Activated CD8-positive, alpha-beta memory T cell treated with anti-CD3 and anti-CD28 coated beads for 24 hours (primary cell): Measurements from ENCODE around the gene DACT2.
"Not testable (repeated sequence)": the region's sequence is repeated elsewhere in the genome, so short reads cannot be mapped to it uniquely, and the experiment has no call there.

Experiments
- DNase-seq: peaks from one replicate; pipeline ENCODE4 v3.0.0-alpha.2; 2020

Gene DACT2

DNA sequence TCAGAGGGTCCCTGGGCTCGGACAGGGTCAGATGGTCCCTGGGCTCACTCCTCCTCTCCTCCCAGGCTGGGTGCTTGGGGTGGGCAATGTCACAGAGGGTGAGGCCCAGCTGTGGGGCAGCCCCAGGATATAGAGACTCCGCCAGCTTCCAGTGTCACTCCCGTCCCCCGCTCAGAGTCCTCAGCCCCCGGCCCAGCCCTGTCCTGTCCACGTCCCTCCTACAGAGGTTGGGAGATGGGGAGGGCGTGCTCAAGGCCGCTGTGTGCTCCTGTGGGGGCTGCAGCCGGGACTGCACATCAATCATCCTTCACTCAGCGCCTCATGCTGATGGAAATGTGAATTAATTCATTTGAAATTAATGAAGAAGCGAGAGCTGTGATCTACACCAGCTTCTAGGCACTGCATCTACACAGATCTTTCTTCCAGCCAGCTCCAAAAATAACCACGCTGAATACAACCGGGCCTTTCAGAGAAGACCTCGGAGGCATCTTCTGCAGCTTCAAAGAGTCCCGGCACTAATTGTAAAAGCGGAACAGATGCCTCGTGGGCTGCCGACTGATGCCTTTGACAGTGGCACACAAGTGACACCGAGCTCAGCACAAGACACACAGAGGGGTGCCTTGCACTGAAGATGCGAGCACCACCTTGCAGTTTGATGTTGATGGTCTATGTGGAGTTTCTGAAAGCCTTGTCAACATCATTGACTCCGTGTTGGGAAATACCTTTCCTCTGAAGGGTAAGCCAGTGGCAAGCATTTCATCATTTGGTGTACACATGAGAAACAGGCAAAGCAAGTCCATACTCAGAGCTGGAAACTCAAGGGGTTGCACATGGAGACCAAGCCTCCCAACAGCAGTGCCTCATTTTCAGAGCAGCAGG is 39.3 kb downstream of the DACT2 start:
- no peak for DNase-seq

DNA sequence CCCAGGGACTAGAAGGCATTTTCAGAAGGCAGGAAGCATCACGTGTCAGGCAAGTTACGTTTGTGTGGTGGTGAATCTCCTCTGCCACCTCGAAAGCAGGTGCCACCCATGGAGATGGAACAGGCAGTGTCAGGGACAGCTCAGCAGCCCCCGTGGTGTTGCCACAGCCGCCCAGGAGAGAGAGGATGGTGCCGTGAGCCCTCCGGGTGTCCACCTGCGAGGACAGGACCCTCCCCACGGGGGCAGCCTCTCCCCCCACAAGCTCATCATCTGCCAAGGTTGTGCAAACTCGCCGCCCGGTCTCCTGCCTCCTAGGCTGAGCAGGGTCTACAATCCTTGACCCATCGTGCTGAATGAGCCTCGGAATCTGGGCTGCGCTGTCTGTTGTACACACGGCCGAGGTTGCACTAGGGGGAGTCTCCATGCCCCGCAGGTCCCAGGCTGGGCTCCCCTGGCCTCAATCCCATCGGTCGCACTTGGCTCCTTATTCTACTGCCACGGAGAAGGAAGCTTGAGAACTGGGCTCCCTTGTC is 40.1 kb downstream of the DACT2 start:
- no peak for DNase-seq

DNA sequence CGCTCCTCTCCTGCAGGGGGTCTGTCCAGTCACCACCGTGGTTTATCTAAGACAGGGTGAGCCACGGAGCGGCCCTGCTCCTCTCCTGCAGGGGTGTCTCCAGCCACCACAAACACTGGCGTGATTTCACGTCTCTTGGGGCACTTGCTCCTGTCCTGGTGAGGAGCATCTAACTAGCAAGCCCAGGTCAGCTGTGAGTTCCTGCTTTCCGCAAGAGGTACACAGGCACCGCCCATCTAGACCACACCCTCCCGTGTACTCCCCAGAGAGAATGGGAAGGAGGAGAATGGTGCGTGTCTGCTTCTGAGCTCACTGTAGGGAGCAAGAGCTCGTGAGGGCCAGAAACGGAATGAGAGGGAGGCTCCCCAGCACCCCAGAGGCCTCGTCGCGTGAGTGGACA is 40.7 kb downstream of the DACT2 start:
- DNase-seq = no peak

DNA sequence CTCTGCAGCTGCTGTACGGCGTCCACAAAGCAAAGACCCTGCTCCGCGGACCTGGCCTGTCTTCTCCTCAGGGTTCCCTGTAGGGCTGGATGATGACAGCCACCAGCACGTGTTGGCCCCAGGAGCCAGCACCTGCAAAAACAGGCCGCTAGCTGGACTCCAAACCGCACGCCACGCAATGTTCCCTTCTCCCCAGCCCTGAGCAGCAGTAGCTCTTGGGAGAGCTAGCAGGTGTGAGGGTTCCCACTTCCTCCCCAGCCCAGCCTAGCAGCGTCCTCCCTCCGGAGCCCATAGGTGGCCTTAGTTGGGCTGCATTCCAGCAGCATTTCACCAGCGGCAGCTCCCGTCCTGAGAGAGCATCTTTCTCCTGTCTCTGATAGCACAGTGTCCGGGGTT is 42.3 kb downstream of the DACT2 start:
- no peak for DNase-seq

DNA sequence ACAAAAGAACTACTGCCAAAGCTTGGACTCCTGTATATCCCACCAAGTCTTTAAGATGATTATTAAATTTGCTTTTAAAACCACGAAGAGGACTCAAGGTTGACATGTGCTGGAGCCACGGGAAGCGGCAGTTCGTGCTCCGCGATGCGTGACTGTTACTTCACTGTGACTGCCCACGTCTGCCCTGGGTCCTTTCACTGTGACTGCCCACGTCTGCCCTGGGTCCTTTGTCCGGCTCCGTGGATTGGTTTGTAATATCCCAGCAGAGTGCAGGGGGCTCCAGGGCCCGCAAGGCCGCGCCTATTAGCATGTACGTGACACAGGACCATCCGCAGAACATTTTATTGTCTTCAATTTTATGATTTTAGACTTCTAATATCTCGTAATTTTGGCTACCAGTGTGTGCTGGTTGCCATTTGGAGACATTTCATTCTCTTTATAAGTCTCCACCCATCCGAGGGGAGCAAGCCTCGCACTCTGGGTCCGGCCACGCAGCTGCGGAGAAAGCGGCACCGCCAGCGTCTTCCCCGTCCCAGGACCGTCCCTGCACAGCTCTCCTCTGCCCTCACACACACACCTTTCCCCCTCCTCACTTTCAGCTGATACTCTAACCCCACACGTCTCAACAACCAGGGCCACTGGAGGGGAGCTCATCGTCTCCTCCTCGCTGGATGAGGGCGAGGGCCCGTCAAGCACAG is 42.9 kb downstream of the DACT2 start:
- DNase-seq = no peak

DNA sequence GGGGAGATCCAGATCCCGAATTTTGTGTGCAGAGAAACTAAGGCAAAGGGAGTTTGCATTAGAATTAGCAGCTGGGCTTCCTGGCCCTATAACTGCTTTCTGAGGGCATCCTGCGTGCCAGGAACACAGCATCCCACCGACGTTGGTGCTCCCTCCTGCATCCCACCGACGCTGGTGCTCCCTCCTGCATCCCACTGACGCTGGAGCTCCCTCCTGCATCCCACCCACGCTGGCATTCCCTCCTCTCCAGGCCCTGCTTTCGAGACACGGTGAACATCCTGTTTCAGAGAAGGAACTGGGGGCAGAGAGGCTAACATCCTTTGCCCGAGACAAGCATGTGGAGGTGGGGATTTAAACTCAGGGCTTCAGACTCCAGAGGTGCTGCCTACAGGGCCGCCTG is 44.4 kb downstream of the DACT2 start:
- no peak for DNase-seq

DNA sequence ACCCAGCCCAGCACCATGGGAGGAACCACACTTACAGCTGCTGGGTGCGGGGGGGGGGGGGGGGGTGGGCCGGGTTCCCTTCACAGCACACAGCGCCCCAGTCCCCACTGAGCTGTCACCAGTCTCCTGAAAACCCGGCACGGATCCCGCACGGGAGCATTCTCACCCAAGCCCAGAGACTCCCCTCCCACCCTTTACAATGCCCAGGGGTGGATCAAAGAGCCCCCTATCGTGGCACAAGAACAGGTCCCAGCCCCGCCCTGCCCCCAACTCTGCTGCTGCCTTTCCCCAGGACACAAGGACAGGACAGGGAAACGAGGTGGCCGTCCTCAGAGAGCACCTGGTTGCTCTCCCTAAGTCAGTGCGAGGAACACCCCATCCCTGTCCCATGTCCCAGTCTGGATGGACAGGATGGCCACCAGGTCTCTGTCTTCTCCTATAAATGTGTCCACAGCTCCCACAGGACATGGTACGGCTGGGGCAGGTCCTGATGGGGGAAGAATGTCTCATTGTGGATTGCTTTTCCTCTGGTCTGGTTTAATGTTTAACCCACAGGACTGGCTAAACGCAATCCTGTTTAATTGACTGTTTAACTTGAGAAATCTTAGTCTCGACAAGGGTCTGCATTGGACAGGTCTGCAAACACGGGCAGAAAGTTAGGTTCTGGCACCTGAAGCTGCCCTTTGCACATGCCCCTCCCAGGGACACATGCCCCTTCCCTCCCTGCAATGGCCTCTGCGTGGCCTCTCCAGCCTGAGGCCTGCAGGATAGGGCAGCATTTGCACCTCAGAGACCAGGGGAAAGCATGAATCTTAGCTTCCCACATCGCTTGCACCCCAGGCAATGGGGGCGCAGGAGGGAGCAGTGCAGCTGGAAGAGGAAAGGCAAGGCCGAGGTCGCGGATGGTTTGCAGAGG is 45.3 kb downstream of the DACT2 start:
- DNase-seq = no peak

DNA sequence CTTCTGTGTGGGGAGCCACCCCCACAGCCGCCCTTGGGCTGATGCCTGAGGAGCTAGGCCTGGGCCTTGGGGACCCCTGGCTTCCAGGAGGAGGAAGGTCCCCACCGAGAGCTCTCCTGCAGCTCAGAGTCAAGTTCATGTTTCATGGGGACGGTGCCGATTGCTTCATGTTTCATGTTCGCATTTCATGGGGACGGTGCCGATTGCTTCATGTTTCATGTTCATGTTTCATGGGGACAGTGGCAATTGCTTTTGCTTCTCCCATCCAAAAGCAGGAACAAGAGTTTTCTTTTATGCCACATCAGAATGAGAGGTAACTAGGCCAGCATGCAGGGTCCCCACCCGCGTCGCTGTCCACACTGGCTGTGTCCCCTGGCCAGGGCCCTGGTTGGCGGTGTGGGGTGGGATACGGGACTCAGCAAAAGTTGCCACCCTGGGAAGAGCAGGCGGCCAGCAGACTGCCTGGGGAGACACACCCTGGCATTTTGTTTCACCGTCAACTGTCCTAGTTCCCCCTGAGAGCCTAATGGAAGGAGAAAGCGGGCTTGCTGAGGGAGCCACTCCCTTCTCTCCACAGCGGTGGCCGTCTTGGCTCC is 46.0 kb downstream of the DACT2 start:
- DNase-seq = no peak

DNA sequence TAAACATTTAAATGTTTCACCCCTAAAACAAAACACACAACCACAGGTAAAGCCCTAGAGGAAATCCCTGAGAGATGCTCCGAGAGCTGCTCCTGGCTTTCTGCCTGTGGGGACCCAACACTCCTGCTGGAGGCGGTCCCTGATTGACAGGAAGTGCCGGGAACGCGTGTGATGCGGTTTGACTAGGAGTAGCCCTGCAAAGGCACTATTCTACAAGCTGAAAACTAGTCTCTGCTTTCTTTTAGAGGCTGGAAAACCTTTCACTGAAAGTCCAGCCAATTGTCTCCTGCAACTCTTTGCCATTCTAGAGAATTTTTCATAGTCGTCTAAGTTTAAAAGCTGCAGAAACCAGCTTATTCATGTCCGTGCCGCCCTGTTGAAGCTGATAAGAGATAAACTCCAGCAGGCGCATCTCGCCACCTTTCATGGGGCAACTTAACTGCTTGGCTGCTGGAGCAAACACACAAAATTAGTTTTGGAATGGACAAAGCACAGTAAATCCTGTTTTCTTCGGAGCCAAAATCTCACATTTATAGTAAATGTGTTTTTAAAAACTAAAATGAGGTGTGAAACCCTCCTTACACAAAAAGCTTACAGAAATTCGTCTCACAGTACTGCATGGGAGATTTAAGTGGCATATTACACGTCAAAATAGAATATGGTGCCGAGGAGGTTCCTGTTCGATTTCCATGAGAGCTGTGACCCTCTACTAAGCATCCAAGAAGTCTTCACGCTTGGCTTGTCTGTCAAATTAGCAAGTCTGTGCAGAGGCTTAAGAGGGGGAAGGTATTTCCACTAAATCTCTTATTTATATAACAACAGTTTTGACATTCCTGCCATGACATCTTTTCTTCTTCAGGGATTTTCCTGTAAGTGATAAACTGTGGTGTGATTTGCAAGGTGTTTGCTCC is 46.9 kb downstream of the DACT2 start:
- no peak for DNase-seq

DNA sequence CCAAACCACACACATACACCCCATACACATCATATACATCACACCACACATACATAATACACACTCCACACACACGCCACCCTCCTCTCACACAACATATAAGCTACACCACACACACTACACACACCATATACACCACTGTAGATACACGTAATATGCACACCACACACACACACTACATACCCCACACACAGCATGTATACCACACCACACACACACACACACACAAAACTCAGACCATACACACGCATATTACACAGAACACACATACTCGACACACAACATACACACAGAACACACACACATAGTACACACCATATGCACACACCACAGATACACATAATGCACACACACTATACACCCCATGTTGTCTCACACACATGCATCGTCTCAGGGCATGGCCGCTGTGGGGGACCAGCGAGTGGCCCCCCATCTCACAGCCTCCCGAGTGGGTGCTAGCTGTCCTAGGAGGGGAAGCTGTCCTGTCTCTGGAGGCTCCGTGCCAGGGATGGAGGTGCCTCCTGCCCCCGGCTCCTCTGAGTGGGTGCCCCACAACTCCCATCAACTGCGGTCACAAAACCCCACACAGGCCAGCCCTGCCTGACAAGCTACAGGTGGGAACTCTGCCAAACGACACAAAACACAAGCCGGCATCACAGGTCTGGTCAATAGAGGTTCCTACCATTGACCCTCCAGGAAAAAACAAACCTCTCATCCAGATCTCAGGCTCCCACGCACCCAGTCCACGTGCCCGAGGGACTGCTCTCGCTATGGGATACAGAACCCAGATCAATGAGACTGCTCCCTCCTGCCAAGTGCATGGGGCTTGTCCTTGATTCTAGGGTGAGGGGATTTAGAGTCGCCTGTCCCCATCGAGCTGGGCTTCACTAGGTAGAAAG is 49.1 kb downstream of the DACT2 start:
- DNase-seq = no peak

DNA sequence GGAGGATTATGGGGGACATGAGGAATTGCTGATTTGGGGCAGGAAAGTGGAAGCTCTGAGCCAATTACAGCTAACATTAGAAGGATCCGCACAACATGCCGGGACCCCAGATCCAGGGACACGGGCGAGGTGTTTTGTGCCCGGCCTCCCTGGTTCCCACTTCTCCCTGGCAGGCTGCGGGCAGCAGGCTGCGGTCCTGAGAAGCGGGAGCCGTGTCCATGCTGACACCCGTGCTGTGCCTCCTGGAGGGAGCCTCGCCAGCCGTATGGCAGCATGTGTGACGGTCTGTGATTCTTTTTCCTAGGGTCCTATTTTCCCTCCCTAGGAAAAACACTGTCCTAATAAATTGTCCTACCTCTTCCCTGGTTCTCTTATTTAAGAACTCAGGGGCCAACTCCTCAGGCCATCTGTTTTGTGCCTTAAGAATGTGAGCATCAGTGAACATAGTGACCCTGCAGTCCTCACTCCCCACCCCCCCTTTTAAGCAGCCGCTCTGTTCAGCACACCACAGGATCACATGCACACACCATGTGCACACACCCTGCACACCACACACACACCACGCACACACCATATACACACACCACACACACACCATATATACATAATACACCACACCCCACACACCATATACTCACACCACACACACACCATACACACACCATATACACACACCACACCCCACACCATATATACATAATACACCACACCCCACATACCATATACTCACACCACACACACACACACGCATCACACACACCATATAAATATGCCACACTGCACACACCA is 49.9 kb downstream of the DACT2 start:
- no peak for DNase-seq

DNA sequence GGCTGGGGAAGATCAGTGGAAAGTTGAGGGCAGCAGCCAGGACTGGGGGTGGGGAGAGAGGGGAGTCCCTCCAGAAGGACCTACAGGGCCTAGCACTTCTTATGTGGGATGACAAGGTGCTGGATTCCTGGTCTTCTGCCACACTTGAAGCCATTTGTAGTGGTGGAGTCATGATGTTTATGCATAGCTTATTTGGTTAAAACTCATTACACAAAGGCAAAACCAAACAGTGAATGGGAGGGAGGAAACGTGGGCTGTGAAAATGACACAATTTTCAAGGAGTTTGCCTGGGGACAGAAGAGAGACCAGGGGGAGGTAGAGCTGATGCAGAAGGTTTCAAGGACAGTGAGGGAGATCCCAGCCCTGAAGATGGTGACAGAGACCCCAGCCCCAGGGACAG is 50.8 kb downstream of the DACT2 start:
- no peak for DNase-seq

DNA sequence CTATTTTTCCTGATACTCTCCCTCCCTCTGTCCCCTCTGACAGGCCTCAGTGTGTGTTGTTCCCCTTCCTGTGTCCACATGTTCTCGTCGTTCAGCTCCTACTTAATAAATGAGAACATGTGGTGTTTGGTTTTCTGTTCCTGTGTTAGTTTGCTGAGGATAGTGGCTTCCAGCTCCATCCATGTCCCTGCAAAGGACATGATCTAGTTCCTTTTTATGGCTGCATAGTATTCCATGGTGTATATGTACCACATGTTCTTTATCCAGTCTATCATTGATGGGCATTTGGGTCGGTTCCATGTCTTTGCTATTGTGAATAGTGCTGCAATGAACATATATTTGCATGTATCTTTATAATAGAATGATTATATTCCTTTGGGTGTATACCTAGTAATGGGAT is 51.8 kb downstream of the DACT2 start:
- not testable (repeated sequence) for DNase-seq

DNA sequence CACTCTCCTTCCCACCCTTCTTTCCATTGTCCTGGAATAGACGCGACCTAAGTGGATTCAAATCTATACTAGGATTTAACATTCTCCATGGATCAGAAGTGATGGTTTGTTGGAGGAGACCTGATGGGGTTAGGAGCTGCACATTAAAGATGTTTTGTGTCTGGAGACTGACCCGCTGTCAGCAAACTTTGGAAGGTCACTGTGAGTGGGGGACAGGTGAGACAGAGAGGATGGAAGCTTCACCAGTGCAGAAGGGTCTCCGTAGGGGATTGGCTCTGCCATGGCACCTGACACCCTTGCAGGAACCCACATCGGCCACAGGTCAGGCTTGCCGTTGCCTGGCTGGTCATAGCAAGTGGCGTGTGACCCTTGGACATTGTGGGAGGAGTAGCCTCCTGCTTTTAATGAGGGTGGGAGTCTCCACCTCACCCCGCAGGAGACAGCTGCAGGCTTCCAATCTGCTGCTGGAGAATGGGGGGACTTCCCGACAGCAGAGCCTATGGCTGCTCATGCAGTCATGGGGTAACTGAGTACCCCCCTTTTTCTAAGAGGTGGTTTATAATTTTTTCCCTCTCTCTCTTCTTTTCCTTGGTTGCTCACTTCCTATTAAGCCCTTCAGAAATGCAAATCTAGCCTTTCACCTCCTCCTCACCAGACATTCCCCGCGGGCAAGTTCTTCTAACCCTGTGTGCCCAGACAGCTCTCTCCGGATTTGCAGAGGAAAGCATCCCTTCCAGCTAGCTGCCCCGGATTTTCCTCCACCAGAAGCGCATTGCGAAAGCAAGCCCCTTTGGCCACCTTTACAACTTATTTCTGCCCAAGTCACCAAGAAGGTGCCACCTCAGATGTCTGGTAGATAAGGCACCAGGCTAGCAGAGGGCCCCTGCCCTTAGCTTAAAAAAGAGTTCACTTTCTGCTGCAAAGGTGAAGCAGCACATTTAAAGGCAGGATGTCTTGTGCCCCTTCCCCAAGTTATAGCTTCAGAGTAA is 53.5 kb downstream of the DACT2 start:
- no peak for DNase-seq

DNA sequence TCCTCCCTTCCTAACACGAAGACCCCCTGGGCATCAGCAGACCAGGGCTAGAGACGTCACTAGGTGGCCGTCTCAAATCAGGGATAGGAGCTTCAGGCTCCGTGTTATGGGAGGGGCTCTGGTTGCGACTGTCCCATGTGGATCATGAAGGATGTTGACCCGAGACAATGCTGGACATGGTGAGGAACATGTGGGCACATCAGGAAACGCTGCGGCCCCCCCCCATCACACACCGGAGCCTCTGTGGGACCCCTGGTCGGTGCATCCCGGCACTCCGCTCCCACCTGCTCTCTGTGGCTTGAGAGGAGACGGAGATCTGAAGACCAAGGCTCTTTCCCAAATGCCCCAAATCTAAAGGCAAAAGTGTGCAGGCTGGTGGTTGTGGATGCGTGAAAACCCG is 54.2 kb downstream of the DACT2 start:
- no peak for DNase-seq

DNA sequence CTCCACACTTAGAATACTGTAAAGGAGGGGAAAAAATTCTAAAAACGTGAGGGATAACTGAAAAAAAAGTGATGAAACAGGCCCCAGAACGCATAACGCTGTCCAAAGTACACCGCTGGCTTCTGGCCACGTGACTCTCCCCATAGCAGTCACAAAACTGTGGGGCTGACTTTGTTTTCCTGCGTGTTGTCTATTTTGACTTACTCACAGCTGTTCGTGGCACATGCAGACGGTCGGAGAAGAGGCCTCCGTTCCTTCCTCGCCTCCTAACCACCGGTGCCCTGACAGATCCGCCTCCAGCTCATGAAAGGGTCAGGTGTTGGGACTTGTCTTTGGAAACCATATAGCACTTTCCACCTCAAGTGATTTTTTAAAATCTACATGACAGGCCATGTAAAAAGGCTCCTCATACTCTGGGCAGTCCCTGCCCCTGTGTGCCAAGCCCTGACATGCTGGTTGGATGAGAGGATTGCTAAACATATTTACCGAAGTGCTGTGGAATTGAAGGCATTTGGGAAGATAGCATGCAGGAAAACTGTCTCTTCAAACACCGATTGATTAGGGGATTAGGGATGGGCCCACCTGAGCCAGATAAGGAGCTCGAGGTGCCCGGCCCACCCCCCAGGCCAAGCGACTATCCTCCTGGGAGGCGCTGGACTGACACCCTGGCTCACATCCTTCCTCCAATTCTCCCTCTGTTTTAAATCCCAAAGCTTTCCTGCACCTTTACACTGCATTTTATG is 54.8 kb downstream of the DACT2 start:
- no peak for DNase-seq

DNA sequence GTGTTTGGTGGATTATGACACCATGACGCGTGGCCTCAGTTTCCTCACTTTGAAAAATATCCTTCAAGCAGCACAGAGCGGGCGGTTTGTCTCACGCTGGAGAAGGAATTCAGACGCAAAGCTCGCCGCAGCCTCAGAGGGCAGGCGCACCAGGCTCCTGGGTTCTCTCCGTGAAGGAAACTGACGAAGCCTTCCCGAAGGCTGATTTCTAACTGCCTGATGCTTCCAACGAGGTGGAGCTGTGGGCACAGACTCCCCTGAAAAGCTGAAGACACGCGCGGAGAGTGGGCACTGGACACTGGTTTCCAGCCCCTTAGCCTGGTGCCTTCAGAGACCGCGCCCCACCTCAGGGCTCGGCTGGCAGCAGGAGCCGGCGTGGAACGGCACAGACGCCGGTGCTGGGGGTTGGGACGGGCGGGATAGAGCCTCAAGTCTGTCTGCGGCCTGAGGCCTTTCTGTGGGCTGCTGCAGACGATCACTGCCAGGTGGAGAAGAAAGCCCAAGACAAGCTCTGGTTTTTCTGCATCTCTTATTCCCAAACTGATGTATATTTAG is 56.1 kb downstream of the DACT2 start:
- DNase-seq = no peak
